ENCODE data around the gene GCN1.

DNA sequence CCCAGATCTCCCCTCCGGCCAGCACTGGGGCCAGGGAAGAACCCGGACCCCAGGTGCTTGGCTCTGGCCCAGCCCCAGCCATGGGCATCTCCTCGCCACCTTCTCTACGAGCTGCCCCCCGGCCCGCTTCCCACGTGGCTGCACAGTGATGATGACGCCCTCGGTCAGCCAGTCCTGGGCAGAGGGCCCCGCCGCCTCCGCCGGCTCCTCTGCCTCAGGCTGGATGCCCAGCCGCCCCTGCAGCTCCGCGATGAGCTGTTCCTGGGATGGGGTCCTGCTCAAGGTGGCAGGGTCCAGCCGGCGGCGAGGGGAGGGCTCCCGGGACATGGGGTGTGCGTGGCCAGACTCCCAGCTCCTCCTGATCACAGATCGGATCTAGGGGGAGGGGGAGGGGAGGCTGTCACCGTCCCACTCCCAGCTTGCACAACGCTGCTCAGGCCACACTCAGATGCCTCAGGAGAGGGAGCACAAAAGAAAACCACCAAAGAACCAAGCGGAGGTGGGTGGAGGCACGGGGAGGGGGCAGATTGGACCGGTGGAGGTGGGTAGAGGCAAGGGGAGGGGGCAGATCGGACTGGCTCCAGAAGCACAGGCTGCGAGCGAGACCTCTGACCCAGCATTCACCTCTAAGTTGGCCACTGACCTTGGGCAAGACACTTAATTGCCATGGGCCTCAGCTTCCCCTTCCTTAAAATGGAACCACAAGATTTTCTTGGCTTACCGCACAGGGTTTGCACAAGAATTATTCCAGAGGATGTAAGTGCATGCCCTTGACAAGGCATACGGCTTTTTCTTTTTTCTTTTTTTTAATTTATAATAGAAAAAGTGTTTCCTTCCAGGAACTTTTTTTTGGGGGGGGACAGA lies 22.5 kb upstream of the GCN1 start:
- TF ChIP-seq CTCF (conservative IDR thresholded peaks at IDR 0.05 in 1 of 2, IDR thresholded peaks at IDR 0.05 in 1 of 2; ENCODE audit: low read depth in 1 of 2, low read length in 2 of 2), result no peak
- no peak for TF ChIP-seq EZH2 (IDR thresholded peaks at IDR 0.05; ENCODE audit: low read length, missing control alignments)
